Skeletal muscle tissue (tissue), 4 donors: ENCODE measurements around the gene NNT. TPM values are rescaled to one million over a fixed set of nuclear protein-coding genes. Genes with fewer than 3 reads are reported as not detected.

Source experiments
- H3K27ac ChIP-seq: one replicate; pipeline ENCODE4 v1.7.0; 2013; ENCODE audit warnings: mild to moderate bottlenecking, low read depth, low read length, inconsistent platforms
- H3K27me3 ChIP-seq, 3 donors: one replicate each; pipeline ENCODE4 v1.7.0; 2013; ENCODE audit warnings: low read length in 3 of 3; ENCODE audit not compliant: control insufficient read depth in 3 of 3, insufficient read depth in 3 of 3
- H3K36me3 ChIP-seq, 3 donors: one replicate each; pipeline ENCODE4 v1.7.0; 2013; ENCODE audit warnings: low read length in 3 of 3; ENCODE audit not compliant: control insufficient read depth in 3 of 3, insufficient read depth in 3 of 3
- H3K4me1 ChIP-seq, 3 donors: one replicate each; pipeline ENCODE4 v1.7.0; 2013; ENCODE audit warnings: low read length in 3 of 3, mild to moderate bottlenecking in 3 of 3; ENCODE audit not compliant: control insufficient read depth in 3 of 3, insufficient read depth in 3 of 3
- H3K4me3 ChIP-seq, 3 donors: one replicate each; pipeline ENCODE4 v1.7.0; 2013; ENCODE audit warnings: low read length in 3 of 3
- H3K9ac ChIP-seq, 3 donors: one replicate each; pipeline ENCODE4 v1.7.0; 2013; ENCODE audit warnings: low read length in 3 of 3, mild to moderate bottlenecking in 3 of 3, moderate library complexity in 2 of 3, low read depth in 1 of 3
- H3K9me3 ChIP-seq, 3 donors: one replicate each; pipeline ENCODE4 v1.7.0; 2013; ENCODE audit warnings: low read length in 3 of 3; ENCODE audit not compliant: control insufficient read depth in 3 of 3
- total RNA-seq: library from RNA; depleted of rRNA; stranded (reverse); fragments of >200 nt; gene quantifications from one replicate; pipeline ENCODE4 v1.2.3, GENCODE V29; 2014
- donor health status: Osteomylitis.

NNT gene
- total RNA-seq, 1 donor from 2014 or later: 116 TPM

- Histone ChIP-seq H3K9ac (no peak overlapping the region), H3K4me1 (no peaks in the 10 kb centered on the region), H3K36me3 (no peaks in the 10 kb centered on the region), H3K9me3 (no peaks in the 10 kb centered on the region), H3K27me3 (no peaks in the 10 kb centered on the region), H3K27ac (no peak overlapping the region), H3K4me3 (no peak overlapping the region)
Observed at GRCh38 chr5:43753069-43753468, 150.1 kb downstream of the NNT start.

Other genes with a start within 250 kb of the NNT start
- 0.52 TPM for gene CCL28, start 190.8 kb upstream of the NNT start, total RNA-seq
- gene TMEM267, start 119.3 kb upstream of the NNT start, total RNA-seq: 3.7 TPM
- gene C5orf34, start 88.0 kb upstream of the NNT start, total RNA-seq: 3.7 TPM
- 62.6 TPM for gene PAIP1, start 46.1 kb upstream of the NNT start, total RNA-seq